Hepatocyte (in vitro differentiated cells): Measurements from ENCODE around the gene USP12. TPM values are rescaled to one million over a fixed set of nuclear protein-coding genes. Genes with fewer than 3 reads are reported as not detected.

Source experiments
- DNase-seq: peaks from one replicate; pipeline ENCODE4 v3.0.0-alpha.2; 2016; ENCODE audit warnings: low spot score
- H2AFZ ChIP-seq: fragments of 200-600 bp; sonication (generic); 2 replicates; pipeline ENCODE4 v1.6.0; 2016; ENCODE audit warnings: antibody characterized with exemption, mild to moderate bottlenecking
- H3K27ac ChIP-seq: fragments of 200-600 bp; sonication (generic); 2 replicates; pipeline ENCODE4 v1.5.1; 2016; ENCODE audit warnings: mild to moderate bottlenecking
- H3K27me3 ChIP-seq: fragments of 200-600 bp; sonication (generic); 2 replicates; pipeline ENCODE4 v1.6.1; 2016
- H3K36me3 ChIP-seq: fragments of 200-600 bp; sonication (generic); replicated peaks from 2 replicates; pipeline ENCODE4 v1.5.1; 2016; ENCODE audit warnings: low read depth; ENCODE audit not compliant: insufficient read depth
- H3K4me1 ChIP-seq: fragments of 200-600 bp; sonication (generic); 2 replicates; pipeline ENCODE4 v1.5.1; 2016; ENCODE audit warnings: mild to moderate bottlenecking, moderate library complexity; ENCODE audit not compliant: insufficient read depth
- H3K4me2 ChIP-seq: fragments of 200-600 bp; sonication (generic); 2 replicates; pipeline ENCODE4 v1.6.0; 2016
- H3K4me3 ChIP-seq: fragments of 200-600 bp; sonication (generic); 2 replicates; pipeline ENCODE4 v1.5.1; 2016; ENCODE audit warnings: mild to moderate bottlenecking
- H3K79me2 ChIP-seq: fragments of 200-600 bp; sonication (generic); 2 replicates; pipeline ENCODE4 v1.6.0; 2017; ENCODE audit warnings: mild to moderate bottlenecking
- H3K9me2 ChIP-seq: fragments of 200-600 bp; sonication (generic); replicated peaks from 2 replicates; pipeline ENCODE4 v1.6.0; 2017; ENCODE audit warnings: mild to moderate bottlenecking; ENCODE audit not compliant: insufficient read depth
- H3K9me3 ChIP-seq: fragments of 200-600 bp; sonication (generic); 2 replicates; pipeline ENCODE4 v1.5.1; 2016; ENCODE audit warnings: low read depth, mild to moderate bottlenecking
- H4K20me1 ChIP-seq: fragments of 200-600 bp; sonication (generic); 2 replicates; pipeline ENCODE4 v1.6.0; 2016; ENCODE audit warnings: mild to moderate bottlenecking; ENCODE audit not compliant: insufficient read depth, poor library complexity, severe bottlenecking
- CTCF ChIP-seq: fragments of 200-600 bp; sonication (generic); IDR thresholded peaks from 2 replicates; pipeline ENCODE4 v1.5.1; 2016; ENCODE audit warnings: antibody characterized with exemption, mild to moderate bottlenecking; ENCODE audit not compliant: poor library complexity
- EZH2 ChIP-seq: fragments of 200-600 bp; sonication (generic); IDR thresholded peaks from 2 replicates; pipeline ENCODE4 v1.6.1; 2016; ENCODE audit warnings: antibody characterized with exemption, mild to moderate bottlenecking, borderline replicate concordance
- EZH2phosphoT487 ChIP-seq: fragments of 200-600 bp; sonication (generic); IDR thresholded peaks from one replicate; pipeline ENCODE4 v1.6.1; 2018; ENCODE audit warnings: antibody characterized with exemption, mild to moderate bottlenecking, low read depth, moderate library complexity; ENCODE audit not compliant: unreplicated experiment, severe bottlenecking
- WGBS: methylation state at CpG from one replicate; pipeline ENCODE4 v1.1.6; 2016; ENCODE audit warnings: low lambda C conversion rate; ENCODE audit errors: missing lambda C conversion rate; 5-methylcytosine and 5-hydroxymethylcytosine counted together
- polyA plus RNA-seq: library from polyadenylated mRNA; unstranded; fragments of >200 nt; fragmentation: Nextera tagmentation; extraction: Ambion mirVana; gene quantifications from 2 replicates; pipeline ENCODE4 v1.2.1, GENCODE V29; 2016
- total RNA-seq: library from RNA; depleted of rRNA; stranded (reverse); fragments of >200 nt; gene quantifications from 2 replicates; pipeline ENCODE4 v1.2.3, GENCODE V29; 2014

Gene USP12
- total and polyA plus RNA-seq, 2 experiments from 2014 or later, result 17.5 to 26.4 TPM

DNA sequence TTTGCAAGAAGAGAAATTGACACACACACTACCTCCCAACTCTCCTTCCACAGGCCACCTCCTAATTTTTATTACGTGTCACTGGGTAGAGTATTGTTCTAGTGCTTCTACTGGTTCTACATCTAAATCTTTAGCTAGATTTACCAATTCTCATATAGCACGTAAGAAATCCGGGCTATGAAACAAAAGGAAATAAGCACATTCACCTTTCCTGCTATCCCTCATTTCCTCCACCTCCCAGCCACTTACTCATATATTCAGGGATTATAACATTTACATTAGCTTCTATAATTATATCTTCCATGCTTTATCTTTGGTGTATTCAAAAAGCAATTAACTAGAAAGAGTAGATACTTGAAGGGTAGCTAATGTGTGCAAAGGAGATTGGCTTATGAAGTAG, 39.7 kb downstream of the USP12 start:
- no peaks in the 10 kb centered on the region for H3K9me3 ChIP-seq
- no peaks in the 10 kb centered on the region for H3K36me3 ChIP-seq
- no peak overlapping the region for H3K4me2 ChIP-seq
- WGBS, result 98% methylated on average over 3 of the region's 3 CpGs
- DNase-seq, result no peak
- H3K79me2 ChIP-seq, result peaks cover 100% of the 10 kb centered on the region
- H3K4me1 ChIP-seq, result peaks cover 4% of the 10 kb centered on the region
- peaks cover 54% of the 10 kb centered on the region for H4K20me1 ChIP-seq
- TF ChIP-seq CTCF (no peak), EZH2 (no peak), EZH2phosphoT487 (no peak)
- no peak overlapping the region for H3K4me3 ChIP-seq
- H3K9me2 ChIP-seq, result no peaks in the 10 kb centered on the region
- H3K27ac ChIP-seq, result peak overlapping the region; percentile 30
- no peaks in the 10 kb centered on the region for H3K27me3 ChIP-seq
- no peak overlapping the region for H2AFZ ChIP-seq

DNA sequence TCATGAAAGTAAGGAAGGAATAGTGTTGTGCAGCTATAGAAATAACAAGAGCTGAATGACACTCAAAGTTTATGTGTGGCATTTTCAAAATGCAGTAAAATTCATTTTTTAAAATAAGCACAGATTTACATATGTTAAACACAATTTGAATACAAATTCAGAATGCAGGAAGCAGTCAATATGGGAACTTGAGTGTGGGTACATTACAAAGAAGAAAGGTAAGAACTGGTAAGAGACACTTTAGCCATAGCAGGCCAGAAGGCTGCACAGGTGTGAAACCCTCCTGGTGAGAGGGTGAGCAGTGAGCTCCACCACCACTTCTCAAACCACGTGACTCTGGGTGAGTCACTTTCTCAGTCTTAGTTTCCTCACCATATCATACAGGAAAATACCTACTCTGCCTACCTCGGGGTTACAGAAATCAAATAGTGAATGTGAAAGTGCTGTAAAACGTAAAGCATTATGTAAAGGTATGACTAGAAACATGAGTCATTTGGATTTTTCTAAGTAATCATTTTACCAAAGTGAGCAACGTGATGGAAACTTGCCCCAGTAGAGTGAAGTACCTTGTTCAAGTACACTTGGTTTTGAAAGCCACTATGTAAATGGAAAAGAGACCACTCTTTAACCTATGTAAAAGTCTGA, 40.5 kb downstream of the USP12 start:
- Histone ChIP-seq H3K9me2 (no peaks in the 10 kb centered on the region), H3K36me3 (no peaks in the 10 kb centered on the region), H3K27me3 (no peaks in the 10 kb centered on the region), H3K4me3 (no peak overlapping the region), H3K4me2 (peak overlapping the region; percentile 10), H3K4me1 (peaks cover 4% of the 10 kb centered on the region), H2AFZ (no peak overlapping the region), H4K20me1 (peaks cover 50% of the 10 kb centered on the region), H3K79me2 (peaks cover 100% of the 10 kb centered on the region), H3K27ac (peak overlapping the region; percentile 30), H3K9me3 (no peaks in the 10 kb centered on the region)
- DNase-seq, result peak; percentile 53
- TF ChIP-seq EZH2, result no peak
- WGBS, result 68% methylated on average over 4 of the region's 4 CpGs

- H3K4me1 ChIP-seq, result peaks cover 4% of the 10 kb centered on the region
- H3K27ac ChIP-seq, result peak overlapping the region; percentile 21
- H3K27me3 ChIP-seq, result no peaks in the 10 kb centered on the region
- H3K4me3 ChIP-seq, result no peak overlapping the region
- no peak overlapping the region for H3K4me2 ChIP-seq
- no peak for DNase-seq
- H3K36me3 ChIP-seq, result no peaks in the 10 kb centered on the region
- peaks cover 100% of the 10 kb centered on the region for H3K79me2 ChIP-seq
- no peak overlapping the region for H2AFZ ChIP-seq
- H3K9me3 ChIP-seq, result no peaks in the 10 kb centered on the region
- peaks cover 43% of the 10 kb centered on the region for H4K20me1 ChIP-seq
- no peaks in the 10 kb centered on the region for H3K9me2 ChIP-seq
- no peak for TF ChIP-seq EZH2
- 84% methylated on average over 7 of the region's 7 CpGs for WGBS
These were observed 41.2 kb downstream of the USP12 start for GRCh38 chr13:27130223-27130978.

DNA sequence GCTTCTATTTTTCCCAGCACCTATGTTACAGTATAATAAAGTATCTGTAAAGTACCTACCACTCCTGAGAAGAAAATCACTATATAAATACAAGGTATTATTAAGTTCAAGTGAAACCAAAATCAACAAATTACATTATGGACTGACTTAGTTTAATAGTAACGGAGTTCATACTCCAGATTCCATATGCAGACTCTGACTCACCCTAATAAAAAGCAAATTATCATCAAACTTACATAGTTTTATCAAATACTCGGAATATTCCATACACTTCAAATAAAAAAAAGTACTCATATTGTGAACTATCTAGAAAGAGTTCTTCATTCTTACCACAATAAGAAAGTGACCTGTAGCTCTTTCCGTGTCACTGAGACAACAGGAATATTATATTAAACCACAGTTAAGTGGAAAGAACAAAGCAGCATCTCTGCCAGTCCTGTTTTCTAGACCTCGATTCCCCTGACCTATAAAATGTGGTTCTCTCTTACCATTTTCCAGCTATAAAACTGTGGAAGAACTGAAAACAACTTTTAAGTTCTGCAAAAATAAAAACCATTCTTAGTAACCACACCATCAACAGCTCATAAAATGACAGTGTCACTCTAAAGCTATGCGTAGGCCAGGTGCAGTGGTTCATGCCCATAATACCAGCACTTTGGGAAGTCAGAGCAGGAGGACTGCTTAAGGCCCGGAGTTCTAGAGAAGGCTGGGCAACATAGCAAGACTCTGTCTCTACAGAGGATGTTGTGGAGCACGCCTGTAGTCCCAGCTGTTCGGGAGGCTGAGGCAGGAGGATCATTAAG, 42.6 kb downstream of the USP12 start:
- Histone ChIP-seq H3K79me2 (peaks cover 100% of the 10 kb centered on the region), H3K4me1 (peaks cover 4% of the 10 kb centered on the region), H3K9me3 (no peaks in the 10 kb centered on the region), H3K4me2 (no peak overlapping the region), H4K20me1 (peaks cover 30% of the 10 kb centered on the region), H3K27ac (no peak overlapping the region), H2AFZ (no peak overlapping the region), H3K27me3 (no peaks in the 10 kb centered on the region), H3K36me3 (no peaks in the 10 kb centered on the region), H3K4me3 (no peak overlapping the region), H3K9me2 (no peaks in the 10 kb centered on the region)
- 84% methylated on average over 8 of the region's 8 CpGs for WGBS
- no peak for TF ChIP-seq EZH2
- no peak for TF ChIP-seq CTCF
- no peak for TF ChIP-seq EZH2phosphoT487
- DNase-seq, result no peak
